MM.1S (cell line): Measurements from ENCODE around the gene VGLL4.

Experiments used
- DNase-seq: peaks from one replicate; pipeline ENCODE4 v3.0.0-alpha.2; 2015
- H2AFZ ChIP-seq: fragments of 300-600 bp; sonication (generic); 2 replicates; pipeline ENCODE4 v1.6.0; 2016; ENCODE audit warnings: antibody characterized with exemption, low read length
- H3F3A ChIP-seq: fragments of 300-600 bp; sonication (generic); 2 replicates; pipeline ENCODE4 v1.6.1; 2016; ENCODE audit warnings: mild to moderate bottlenecking, antibody characterized with exemption, low read length, moderate library complexity, mixed read lengths; ENCODE audit not compliant: insufficient read depth
- H3K27ac ChIP-seq: fragments of 300-600 bp; sonication (generic); 2 replicates; pipeline ENCODE4 v1.5.1; 2016; ENCODE audit warnings: mild to moderate bottlenecking, low read length
- H3K27me3 ChIP-seq: fragments of 300-600 bp; sonication (generic); replicated peaks from 2 replicates; pipeline ENCODE4 v1.6.0; 2016; ENCODE audit warnings: low read length; ENCODE audit not compliant: insufficient read depth
- H3K36me3 ChIP-seq: fragments of 300-600 bp; sonication (generic); replicated peaks from 2 replicates; pipeline ENCODE4 v1.6.1; 2016; ENCODE audit warnings: mild to moderate bottlenecking, low read length, mixed read lengths; ENCODE audit not compliant: insufficient read depth
- H3K4me1 ChIP-seq: fragments of 300-600 bp; sonication (generic); 2 replicates; pipeline ENCODE4 v1.6.1; 2016; ENCODE audit warnings: low read length, mixed read lengths
- H3K4me2 ChIP-seq: fragments of 300-600 bp; sonication (generic); 2 replicates; pipeline ENCODE4 v1.6.0; 2016; ENCODE audit warnings: low read depth, low read length
- H3K4me3 ChIP-seq: fragments of 300-600 bp; sonication (generic); 2 replicates; pipeline ENCODE4 v1.5.1; 2016; ENCODE audit warnings: low read length, mixed read lengths
- H3K79me2 ChIP-seq: fragments of 300-600 bp; sonication (generic); 2 replicates; pipeline ENCODE4 v1.6.1; 2016; ENCODE audit warnings: mixed run types, low read length, mixed read lengths
- H3K9ac ChIP-seq: fragments of 300-600 bp; sonication (generic); 2 replicates; pipeline ENCODE4 v1.6.1; 2016; ENCODE audit warnings: low read length, mixed read lengths
- H3K9me2 ChIP-seq: fragments of 300-600 bp; sonication (generic); replicated peaks from 2 replicates; pipeline ENCODE4 v1.6.1; 2016; ENCODE audit warnings: mild to moderate bottlenecking, low read length, mixed read lengths; ENCODE audit not compliant: insufficient read depth
- H3K9me3 ChIP-seq: fragments of 300-600 bp; sonication (generic); replicated peaks from 2 replicates; pipeline ENCODE4 v1.6.1; 2016; ENCODE audit warnings: mild to moderate bottlenecking, low read length, mixed read lengths; ENCODE audit not compliant: insufficient read depth
- H4K20me1 ChIP-seq: fragments of 300-600 bp; sonication (generic); 2 replicates; pipeline ENCODE4 v1.6.1; 2016; ENCODE audit warnings: mild to moderate bottlenecking, low read length, moderate library complexity, mixed read lengths; ENCODE audit not compliant: insufficient read depth
- EZH2 ChIP-seq: fragments of 300-600 bp; sonication (generic); optimal IDR thresholded peaks from 2 replicates; pipeline ENCODE3; 2017; ENCODE audit warnings: low read depth, mild to moderate bottlenecking, antibody characterized with exemption, low read length, mixed read lengths
- EZH2phosphoT487 ChIP-seq: fragments of 300-600 bp; sonication (generic); IDR thresholded peaks from 2 replicates; pipeline ENCODE4 v1.6.1; 2018; ENCODE audit warnings: antibody characterized with exemption, low read length
- TF ChIP-seq, protein P1 (sequence below): fragments of 300-600 bp; sonication (generic); IDR thresholded peaks from 2 replicates; pipeline ENCODE4 v1.5.1; 2016; ENCODE audit warnings: antibody characterized with exemption, low read length, mixed read lengths

The VGLL4 gene

DNA sequence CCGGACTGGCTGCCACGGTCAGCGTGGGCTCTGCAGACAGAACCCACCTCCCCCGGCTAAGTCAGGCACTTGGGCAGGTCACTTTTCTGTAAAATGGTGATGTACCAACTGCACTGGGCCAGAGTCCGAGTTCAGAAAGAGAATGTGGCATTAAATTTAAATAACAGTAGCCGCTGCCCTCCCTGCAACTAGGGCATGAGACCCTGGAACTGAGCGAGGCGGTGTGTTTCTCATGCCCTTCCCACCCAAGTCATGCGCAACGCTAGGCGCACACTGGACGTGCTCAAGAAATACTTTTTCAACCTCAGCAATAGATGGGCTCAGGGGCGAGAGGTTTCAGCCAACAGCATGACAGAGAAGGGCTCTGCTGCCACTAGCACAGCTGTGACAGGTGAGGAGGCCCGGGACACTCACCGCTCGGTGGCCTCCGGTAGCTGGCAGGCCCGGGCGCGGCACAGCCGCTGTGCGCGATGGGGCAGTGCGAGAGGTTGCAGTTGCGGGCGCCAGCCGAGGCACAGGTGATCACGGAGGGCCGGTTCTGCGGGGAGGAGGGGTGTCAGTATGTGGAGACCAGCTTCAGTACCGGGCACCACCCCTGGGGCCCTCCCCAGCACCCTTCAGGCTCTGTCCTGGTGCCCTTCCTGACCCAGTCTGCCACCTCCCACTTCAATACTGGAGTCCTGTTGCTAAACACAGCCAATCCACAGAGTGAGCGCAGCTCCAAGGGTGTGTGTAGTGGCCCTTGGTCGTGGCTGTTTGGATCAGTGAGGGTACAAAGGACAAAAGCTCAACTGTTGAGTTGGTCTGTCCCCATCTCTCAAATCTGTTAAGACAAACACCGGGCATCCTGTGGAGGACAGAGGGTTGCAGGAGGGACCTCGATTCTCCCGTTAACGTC, 84.5 kb downstream of the VGLL4 start:
- Histone ChIP-seq H3K9me3 (no peaks in the 10 kb centered on the region), H3K4me3 (no peak overlapping the region), H3K9me2 (no peaks in the 10 kb centered on the region), H3K36me3 (no peaks in the 10 kb centered on the region), H2AFZ (no peak overlapping the region), H4K20me1 (no peaks in the 10 kb centered on the region), H3K9ac (no peak overlapping the region), H3F3A (no peaks in the 10 kb centered on the region), H3K79me2 (no peaks in the 10 kb centered on the region), H3K27ac (no peak overlapping the region), H3K4me2 (no peak overlapping the region), H3K27me3 (no peaks in the 10 kb centered on the region), H3K4me1 (no peaks in the 10 kb centered on the region)
- no peak for DNase-seq
- TF ChIP-seq EZH2phosphoT487 (no peak), EZH2 (no peak)
- TF ChIP-seq, protein P1, sequence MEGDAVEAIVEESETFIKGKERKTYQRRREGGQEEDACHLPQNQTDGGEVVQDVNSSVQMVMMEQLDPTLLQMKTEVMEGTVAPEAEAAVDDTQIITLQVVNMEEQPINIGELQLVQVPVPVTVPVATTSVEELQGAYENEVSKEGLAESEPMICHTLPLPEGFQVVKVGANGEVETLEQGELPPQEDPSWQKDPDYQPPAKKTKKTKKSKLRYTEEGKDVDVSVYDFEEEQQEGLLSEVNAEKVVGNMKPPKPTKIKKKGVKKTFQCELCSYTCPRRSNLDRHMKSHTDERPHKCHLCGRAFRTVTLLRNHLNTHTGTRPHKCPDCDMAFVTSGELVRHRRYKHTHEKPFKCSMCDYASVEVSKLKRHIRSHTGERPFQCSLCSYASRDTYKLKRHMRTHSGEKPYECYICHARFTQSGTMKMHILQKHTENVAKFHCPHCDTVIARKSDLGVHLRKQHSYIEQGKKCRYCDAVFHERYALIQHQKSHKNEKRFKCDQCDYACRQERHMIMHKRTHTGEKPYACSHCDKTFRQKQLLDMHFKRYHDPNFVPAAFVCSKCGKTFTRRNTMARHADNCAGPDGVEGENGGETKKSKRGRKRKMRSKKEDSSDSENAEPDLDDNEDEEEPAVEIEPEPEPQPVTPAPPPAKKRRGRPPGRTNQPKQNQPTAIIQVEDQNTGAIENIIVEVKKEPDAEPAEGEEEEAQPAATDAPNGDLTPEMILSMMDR = no peak

DNA sequence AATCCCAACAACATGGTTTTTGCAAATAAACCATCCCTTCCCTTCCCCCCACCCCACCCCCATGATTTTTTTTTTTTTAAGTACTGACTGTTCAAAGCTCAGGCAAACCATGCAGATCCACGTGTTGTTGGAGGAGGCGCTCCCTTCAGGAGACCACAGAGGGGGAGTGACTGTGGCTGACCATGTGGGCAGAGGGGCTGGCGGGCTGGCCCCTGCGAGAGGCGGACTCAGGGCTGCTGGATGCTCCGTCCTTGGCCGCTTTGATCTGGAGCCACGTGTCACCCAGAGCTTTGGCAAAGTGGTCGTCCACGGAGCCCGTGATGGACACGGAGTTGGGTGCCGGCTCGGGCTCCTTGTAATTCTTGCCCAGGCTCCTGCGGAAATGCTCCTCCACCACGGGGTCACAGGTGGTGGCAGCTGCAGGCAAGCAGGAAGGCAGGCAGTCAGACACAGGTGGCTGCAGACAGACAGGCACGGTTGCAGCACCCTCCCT, 85.3 kb downstream of the VGLL4 start:
- no peaks in the 10 kb centered on the region for H3K4me1 ChIP-seq
- H3K4me3 ChIP-seq = no peak overlapping the region
- H4K20me1 ChIP-seq = no peaks in the 10 kb centered on the region

DNA sequence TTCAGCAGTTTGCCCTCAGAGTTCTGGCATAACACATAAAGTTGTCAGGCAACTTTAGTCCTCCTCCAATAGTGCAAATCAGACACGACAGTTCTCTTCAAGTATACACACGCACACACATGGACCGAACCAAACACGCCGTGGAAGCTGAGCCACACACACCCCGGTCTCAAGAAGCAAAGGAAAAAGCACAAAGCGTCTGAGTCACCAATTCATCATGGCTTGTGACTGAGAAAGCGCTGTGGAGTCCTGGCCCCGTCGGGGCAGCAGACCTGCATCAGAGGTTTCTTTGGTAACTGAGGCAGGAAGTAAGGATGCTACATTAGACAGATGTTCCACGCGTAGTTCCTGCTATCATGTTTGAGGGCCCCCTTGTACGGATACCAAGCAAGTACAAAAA, 85.7 kb downstream of the VGLL4 start:
- no peak for DNase-seq
- H4K20me1 ChIP-seq = no peaks in the 10 kb centered on the region
- H3K9me2 ChIP-seq = no peaks in the 10 kb centered on the region
- no peak overlapping the region for H2AFZ ChIP-seq
- no peak overlapping the region for H3K4me3 ChIP-seq
- TF ChIP-seq EZH2 (no peak), EZH2phosphoT487 (no peak)
- TF ChIP-seq, protein P1 = no peak
- H3K9ac ChIP-seq = no peak overlapping the region
- no peaks in the 10 kb centered on the region for H3K9me3 ChIP-seq
- no peaks in the 10 kb centered on the region for H3K79me2 ChIP-seq
- H3K27me3 ChIP-seq = no peaks in the 10 kb centered on the region
- no peaks in the 10 kb centered on the region for H3K4me1 ChIP-seq
- no peak overlapping the region for H3K4me2 ChIP-seq
- no peaks in the 10 kb centered on the region for H3F3A ChIP-seq
- H3K36me3 ChIP-seq = no peaks in the 10 kb centered on the region
- H3K27ac ChIP-seq = no peak overlapping the region

More for the DNA sequence above, 85.3 kb downstream of the VGLL4 start:
- Histone ChIP-seq H3K36me3 (no peaks in the 10 kb centered on the region), H3K9me2 (no peaks in the 10 kb centered on the region), H3K79me2 (no peaks in the 10 kb centered on the region), H3F3A (no peaks in the 10 kb centered on the region), H3K4me2 (no peak overlapping the region), H3K27me3 (no peaks in the 10 kb centered on the region), H2AFZ (no peak overlapping the region), H3K27ac (no peak overlapping the region), H3K9ac (no peak overlapping the region), H3K9me3 (no peaks in the 10 kb centered on the region)
- TF ChIP-seq, protein P1 = no peak
- TF ChIP-seq EZH2phosphoT487 (no peak), EZH2 (no peak)
- no peak for DNase-seq
